ENCODE results near the gene PRKCB.
"Not testable (repeated sequence)": the region's sequence is repeated elsewhere in the genome, so short reads cannot be mapped to it uniquely, and the experiment has no call there.

The PRKCB gene

DNA sequence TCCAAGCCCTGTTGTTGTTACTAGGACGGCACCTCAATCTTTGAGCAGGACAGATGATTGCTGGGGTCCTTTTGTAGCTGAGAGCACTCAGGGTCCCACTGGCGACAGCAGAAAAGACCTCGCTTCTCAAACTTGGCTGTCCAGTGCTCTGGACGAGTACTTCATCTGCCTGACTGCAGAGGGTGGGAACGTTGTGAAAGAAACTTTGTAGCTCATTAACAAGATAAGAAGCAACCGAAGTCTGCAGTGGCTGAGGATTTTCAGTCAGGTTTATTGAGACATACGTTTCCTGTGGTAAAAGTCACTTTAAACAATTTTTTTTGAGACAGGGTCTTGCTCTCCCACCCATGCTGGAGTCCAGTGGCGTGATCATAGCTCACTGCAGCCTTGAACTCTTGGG, 191.7 kb downstream of the PRKCB start:
- TF ChIP-seq, protein P1, sequence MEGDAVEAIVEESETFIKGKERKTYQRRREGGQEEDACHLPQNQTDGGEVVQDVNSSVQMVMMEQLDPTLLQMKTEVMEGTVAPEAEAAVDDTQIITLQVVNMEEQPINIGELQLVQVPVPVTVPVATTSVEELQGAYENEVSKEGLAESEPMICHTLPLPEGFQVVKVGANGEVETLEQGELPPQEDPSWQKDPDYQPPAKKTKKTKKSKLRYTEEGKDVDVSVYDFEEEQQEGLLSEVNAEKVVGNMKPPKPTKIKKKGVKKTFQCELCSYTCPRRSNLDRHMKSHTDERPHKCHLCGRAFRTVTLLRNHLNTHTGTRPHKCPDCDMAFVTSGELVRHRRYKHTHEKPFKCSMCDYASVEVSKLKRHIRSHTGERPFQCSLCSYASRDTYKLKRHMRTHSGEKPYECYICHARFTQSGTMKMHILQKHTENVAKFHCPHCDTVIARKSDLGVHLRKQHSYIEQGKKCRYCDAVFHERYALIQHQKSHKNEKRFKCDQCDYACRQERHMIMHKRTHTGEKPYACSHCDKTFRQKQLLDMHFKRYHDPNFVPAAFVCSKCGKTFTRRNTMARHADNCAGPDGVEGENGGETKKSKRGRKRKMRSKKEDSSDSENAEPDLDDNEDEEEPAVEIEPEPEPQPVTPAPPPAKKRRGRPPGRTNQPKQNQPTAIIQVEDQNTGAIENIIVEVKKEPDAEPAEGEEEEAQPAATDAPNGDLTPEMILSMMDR (IDR thresholded peaks at IDR 0.05; ENCODE audit: low read depth, low read length, missing control alignments): no peak
- DNase-seq (ENCODE audit: low read depth): no peak
- no peak overlapping the region for H3K4me3 ChIP-seq (ENCODE audit: low read depth, low read length)

DNA sequence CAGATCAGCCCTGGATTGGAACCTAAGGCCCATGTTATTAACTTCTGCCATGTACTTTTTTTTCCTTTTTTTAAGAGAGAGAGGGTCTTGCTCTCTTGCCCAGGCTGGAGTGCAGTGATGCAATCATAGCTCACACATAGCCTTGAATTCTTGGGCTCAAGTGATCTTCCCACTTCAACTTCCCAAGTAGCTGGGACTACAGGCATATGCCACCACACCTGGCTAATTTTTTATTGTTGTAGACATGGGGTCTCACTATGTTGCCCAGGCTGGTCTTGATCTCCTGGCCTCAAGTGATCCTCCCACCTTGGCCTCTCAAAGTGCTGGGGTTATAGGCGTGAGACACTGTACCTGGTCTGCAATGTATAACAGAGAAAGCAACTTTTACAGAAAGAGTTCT, 194.1 kb downstream of the PRKCB start:
- H3K4me3 ChIP-seq (ENCODE audit: low read depth, low read length); DNase-seq (ENCODE audit: low read depth): not testable (repeated sequence)

DNA sequence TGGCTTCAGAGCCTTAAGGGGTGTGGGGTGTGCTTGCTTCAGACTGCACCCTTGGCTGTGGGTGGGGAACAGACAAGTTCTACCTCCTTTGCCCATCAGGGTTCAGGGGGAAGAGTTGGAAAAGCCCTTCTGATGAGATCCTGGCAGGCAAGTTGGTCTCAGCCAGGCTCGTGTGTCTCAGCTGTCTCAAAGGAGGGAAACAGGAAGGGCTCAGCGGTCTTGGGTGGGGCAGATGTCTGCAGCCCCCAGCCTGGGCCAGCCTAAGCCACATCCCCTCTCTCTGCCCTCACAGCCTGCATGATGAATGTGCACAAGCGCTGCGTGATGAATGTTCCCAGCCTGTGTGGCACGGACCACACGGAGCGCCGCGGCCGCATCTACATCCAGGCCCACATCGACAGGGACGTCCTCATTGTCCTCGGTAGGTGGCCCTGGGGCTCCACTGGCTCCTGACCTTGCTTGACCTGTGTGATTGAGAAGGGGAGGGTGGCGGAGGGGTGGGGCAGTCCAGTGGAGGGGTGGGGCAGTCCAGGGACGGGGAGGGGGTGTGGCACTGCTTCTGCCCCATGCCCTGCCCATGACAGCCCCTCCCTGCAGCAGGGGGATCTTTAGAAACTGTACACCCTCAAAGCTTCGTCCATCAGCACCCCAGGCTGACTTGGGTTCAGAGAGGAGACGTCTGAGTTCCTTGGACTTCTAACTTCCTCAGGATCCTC, 199.5 kb downstream of the PRKCB start:
- no peak for DNase-seq (ENCODE audit: low read depth)
- TF ChIP-seq, protein P1 (IDR thresholded peaks at IDR 0.05; ENCODE audit: low read depth, low read length, missing control alignments): no peak

DNA sequence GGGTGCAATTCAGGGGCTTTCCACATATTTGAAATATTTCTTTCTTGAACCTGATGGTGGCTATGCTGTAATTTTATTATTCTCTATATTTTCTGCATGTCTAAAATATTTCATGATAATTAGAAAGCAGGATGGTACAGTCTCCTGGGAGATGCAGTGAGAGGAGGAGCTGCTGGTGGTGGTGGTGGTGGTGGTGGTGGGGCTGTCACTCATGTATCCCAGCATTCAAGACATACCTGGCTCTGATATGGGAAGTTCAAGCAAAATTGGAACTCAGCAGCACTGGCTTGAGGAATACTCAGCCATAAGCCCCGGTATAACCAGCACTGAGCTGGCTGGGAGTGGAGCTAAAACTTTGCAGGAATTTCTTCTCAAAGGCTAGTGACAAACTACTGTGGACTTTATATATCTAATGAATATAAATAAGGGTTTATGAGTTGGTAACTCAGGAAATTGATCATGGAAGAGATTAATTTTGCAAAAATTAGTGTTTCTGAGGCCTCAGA, 200.3 kb downstream of the PRKCB start:
- no peak overlapping the region for H3K4me3 ChIP-seq (ENCODE audit: low read depth, low read length)
- DNase-seq (ENCODE audit: low read depth): no peak
- TF ChIP-seq, protein P1 (IDR thresholded peaks at IDR 0.05; ENCODE audit: low read depth, low read length, missing control alignments): no peak

More for the DNA sequence above, 199.5 kb downstream of the PRKCB start:
- no peak overlapping the region for H3K4me3 ChIP-seq (ENCODE audit: low read depth, low read length)

DNA sequence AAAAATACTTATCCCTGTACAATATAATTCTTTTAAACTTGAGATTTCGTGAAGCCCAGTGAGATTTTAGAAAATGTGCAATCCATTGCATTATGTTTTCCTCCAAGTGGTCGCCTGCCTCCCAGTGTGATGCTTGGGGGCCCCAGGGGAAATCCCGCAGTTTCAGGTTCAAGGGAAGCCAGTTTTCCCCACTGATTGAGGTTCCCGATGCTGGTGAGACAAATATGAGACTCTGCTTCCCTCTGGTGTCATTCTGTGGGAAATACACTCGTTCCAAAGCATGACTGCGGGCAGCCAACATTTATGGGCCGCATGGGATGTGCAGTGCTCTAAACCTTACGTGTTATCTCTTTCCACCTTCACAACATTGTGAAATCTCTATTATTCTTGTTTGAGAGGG, 200.8 kb downstream of the PRKCB start:
- TF ChIP-seq, protein P1 (IDR thresholded peaks at IDR 0.05; ENCODE audit: low read depth, low read length, missing control alignments): peak; percentile 72
- no peak for DNase-seq (ENCODE audit: low read depth)
- H3K4me3 ChIP-seq (ENCODE audit: low read depth, low read length): no peak overlapping the region

DNA sequence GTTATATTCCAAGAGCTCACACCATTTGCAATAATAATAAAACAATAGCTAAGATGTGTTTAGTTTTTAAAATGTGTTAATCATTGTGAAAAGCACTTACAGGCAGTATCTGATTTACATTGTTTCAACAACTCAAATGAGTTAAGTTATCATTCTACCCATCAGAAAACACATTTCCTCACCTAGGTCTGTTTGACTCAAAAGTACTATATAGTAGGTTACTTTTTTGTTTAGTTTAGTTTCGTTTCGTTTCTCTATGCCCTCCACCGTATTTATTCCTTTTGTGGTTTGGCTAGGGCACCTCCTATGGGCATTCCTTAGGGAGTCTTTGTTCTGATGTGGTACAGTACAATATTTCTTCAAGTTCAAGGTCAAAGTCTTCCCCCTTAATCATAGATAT, 201.6 kb downstream of the PRKCB start:
- TF ChIP-seq, protein P1 (IDR thresholded peaks at IDR 0.05; ENCODE audit: low read depth, low read length, missing control alignments): no peak
- no peak for DNase-seq (ENCODE audit: low read depth)
- no peak overlapping the region for H3K4me3 ChIP-seq (ENCODE audit: low read depth, low read length)

DNA sequence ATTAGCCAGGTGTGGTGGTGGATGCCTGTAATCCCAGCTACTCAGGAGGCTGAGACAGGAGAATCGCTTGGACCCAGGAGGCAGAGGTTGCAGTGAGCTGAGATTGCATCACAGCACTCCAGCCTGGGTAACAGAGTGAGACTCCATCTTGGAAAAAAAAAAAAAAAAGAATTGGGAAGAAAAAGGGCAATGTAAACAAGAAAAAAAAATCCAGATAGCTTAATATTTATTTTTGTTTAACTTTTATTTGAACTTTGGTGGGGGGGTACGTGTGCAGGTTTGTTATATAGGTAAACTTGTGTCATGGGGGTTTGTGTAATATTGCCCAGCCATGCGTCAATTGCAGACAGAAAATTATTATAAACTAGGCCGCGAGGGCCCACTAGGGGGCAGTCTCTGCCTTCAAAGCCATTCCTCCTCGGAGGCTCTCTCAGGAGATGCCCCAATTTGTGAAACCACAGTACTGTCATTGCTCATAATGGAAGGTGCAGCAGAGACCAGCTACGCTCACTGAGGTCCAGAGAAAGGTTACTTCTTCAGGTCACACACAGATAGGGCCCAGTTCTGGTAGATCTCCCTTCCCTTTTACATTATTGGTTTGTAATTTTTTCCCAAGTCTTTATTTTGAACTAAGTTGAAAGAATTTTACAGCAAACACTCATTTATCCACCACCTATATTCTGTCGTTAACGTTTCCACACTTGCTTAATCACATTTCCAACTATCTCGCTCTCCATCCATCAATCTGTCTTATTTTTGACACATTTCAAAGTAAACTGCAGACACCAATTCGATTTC, 206.2 kb downstream of the PRKCB start:
- TF ChIP-seq, protein P1 (IDR thresholded peaks at IDR 0.05; ENCODE audit: low read depth, low read length, missing control alignments): peak; percentile 77
- DNase-seq (ENCODE audit: low read depth): peak; percentile 44
- no peak overlapping the region for H3K4me3 ChIP-seq (ENCODE audit: low read depth, low read length)

All from GM12864 (cell line).